G401 (cell line): ENCODE measurements around the gene PPP1R16B. TPM values are rescaled to one million over a fixed set of nuclear protein-coding genes. Genes with fewer than 3 reads are reported as not detected.
A peak's percentile ranks its signal among the peaks of the same experiment; 100 is the strongest.

Experiments used
- DNase-seq: peaks from one replicate; pipeline ENCODE4 v3.0.0-alpha.2; 2015; ENCODE audit warnings: low spot score
- in situ Hi-C: cut with HindIII; loops from 2 replicates; pipeline ENCODE4 v1.10.0; 2016; ENCODE audit warnings: low sequenced_read_pairs, mixed read lengths
- total RNA-seq: library from RNA; depleted of rRNA; stranded (reverse); fragments of >200 nt; shearing (Covaris generic); gene quantifications from 2 replicates; pipeline ENCODE4 v1.2.3, GENCODE V29; 2014

PPP1R16B gene
- total RNA-seq, 1 experiment from 2014 or later, result not detected

DNA sequence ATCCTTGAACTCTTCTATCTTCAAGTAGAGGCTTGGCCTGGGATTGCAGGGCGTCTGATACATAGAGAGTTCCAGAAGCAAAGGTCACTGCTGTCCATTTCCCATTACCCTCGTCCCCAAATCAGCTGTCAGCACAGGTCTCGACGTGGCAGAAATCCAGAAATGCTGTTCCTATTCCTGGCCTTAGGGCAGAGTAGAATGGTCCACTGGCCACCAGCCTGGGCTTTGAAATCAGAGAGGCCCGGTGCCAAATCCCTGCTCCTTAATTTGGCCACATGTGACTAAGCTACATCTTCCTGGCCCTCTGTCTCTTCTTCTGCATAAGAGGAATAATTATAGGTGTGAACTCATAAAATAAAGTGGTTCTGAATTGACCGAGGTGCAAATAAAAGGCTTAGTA lies 79.9 kb downstream of the PPP1R16B start:
- in situ Hi-C loops, result no loop called here

DNA sequence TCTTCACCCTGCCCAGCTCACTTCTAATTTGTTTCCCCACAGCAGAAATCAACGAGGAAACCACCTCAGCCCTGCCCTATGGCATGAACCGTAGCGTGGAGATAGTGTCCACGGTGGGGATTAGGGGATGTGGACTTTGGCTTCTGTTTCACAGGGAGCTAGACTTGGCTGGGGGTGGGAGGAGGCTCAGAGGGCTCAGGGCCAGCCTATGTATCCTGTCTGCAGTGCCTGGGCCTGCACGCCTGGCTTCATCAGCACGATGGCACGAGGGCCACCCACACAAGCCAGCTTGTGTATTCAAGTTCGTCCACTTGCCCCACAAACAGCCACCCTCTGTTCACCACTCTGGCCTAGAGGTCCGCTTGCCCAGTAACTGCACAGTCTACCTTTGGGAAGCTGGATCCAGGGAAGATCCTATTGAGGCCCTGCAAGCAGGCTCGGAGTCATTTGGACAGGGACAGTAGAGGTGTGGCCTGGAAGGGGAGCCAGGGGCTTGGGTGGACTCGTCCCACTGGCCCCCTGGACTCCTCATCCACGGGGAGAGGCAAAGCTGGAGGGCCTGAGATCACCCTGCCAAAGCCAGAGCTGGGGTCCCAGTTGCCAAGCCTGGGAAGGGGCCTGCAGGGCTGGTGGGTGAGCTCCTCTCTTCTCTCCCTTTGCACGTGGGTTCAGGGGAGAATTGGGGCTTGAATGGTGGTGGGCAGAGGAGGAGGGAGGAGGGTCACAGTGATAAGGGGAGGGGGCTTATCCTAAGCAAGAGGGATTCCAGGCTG lies 82.7 kb downstream of the PPP1R16B start:
- in situ Hi-C loops, result no loop called here
- no peak for DNase-seq

More for the DNA sequence above, 79.9 kb downstream of the PPP1R16B start:
- DNase-seq, result peak; percentile 50

DNA sequence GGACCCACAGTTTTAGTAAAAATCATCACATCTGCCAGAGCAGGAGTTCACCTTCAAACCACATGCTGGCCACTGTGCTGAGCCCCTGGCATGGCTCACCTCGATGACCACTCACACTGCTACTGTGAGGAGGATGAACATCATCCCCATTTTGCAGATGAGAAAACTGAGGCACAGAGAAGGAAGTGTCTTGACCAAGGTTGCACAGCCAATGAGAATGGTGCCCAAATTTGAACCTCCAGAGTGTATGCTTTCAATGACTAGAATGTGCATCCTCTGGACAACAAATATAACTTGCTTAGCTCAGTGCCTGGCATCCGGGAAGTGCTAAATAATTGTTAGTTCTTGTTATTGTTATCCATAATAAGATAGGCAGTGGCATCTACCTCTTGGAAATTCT lies 83.6 kb downstream of the PPP1R16B start:
- DNase-seq, result no peak
- in situ Hi-C loops, result no loop called here

DNA sequence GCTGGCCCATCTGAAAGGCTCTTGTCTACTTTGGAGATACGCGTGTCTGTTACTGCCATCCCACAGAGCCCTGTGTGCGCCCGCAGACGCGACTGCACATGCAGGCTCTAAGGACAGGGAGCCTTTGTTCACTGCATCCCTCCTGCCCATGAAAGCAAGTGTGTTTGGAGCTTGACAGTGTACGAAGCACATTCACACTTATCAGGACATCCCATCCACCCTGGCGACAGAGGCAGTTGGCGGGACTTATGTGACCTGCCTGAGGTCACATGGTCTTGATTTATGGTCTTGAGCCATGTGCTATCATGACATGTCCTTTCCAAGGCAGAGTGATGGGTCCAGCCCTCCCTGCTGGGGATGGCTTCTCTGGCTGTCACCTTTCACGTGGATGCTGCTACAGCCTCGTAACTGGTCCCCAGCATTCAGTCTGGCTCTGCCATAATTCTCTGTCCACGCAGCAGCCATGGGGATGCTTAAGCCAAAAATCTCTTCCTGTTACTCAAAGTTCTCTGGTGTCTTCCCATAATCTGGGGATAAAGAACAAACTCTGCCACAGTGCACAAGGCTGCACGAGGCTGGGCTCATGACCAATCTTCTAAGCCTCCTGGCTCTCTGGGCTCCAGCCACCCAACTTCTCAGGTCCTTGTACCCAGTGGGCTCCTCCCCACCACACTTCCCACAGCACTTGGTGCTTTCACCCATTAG lies 84.4 kb downstream of the PPP1R16B start:
- DNase-seq, result no peak
- in situ Hi-C loops, result no loop called here

DNA sequence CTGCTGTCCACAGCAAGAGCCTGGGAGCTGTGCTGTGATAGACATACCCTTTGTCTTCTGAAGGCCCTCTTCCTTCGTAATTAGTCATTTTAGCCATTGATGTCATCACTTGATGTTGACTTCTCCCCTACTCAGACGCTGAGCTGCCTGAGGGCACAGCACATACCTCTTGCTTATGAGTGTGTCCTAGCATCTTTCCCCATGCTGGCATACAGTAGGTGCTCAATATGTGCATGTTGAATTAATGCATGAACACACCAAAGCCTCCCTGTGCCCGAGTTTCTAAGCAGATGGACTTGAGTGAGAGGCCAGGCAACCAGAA lies 85.0 kb downstream of the PPP1R16B start:
- in situ Hi-C loops, result no loop called here
- no peak for DNase-seq

DNA sequence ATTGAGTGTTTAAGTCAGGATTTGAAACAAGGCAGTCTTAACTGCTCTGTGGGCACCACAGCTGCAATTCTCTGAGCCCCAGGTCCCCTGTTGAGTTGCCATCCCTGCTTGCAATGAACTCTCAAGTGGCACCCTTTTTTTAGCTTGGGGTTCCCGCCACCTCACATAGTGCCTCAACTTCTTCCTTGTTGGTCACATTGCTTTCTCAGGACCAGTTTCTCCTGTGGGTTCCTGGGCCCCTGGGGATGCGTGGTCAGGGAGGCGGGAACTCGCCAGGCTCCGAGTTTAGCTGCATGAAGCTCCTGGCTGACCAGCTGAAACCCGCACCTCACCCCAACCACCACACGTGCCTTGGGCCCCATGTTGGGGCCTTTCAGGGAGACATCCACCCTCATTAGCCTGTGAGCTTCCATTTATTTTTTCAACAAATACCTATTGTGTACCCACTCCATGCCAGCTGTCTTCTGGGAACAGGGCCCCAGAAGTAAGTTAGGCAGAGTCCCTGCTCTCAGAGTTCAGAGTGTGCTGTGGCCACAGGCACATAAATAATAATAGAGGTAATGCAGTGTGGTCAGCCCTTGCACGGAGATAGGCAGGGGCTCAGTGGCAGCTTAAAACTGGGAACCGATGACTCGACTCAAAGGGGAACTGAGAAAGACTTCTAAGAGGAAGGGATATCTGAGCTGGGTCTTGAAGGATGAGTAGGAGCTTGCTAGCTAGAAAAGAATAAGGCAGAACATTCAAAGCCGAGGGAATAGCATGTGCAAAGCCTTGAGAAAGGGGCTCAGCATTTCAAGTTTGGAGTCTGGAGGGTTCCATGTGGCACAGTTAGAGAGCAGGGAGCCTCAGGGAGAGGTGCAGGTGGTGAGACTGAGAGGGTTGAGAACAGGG lies 86.8 kb downstream of the PPP1R16B start:
- in situ Hi-C loops, result no loop called here
- DNase-seq, result no peak

DNA sequence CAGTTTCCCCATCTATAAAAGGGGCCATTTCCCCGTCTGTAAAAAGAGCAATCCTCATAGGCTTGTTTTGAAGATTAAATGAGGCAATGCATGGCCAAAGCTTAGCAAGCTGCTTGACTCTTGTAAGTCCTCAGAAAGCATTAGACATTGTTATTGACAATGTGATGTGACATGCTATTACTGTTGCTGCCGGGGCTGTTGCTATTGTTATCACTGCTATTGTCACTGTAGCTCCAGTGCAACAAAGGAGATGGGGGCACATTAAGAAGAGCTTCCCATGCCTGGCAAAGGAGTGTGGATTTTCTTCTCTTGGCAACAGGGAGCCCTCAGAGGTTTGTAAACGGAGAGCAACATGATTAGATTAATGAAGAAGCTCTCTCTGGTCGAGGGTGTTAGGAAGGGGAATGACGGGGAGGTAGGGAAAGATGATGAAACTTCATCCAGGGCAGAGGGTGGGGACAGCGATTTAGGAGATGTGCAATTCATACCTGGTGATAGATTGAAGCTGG lies 87.6 kb downstream of the PPP1R16B start:
- DNase-seq, result no peak
- in situ Hi-C loops, result no loop called here

DNA sequence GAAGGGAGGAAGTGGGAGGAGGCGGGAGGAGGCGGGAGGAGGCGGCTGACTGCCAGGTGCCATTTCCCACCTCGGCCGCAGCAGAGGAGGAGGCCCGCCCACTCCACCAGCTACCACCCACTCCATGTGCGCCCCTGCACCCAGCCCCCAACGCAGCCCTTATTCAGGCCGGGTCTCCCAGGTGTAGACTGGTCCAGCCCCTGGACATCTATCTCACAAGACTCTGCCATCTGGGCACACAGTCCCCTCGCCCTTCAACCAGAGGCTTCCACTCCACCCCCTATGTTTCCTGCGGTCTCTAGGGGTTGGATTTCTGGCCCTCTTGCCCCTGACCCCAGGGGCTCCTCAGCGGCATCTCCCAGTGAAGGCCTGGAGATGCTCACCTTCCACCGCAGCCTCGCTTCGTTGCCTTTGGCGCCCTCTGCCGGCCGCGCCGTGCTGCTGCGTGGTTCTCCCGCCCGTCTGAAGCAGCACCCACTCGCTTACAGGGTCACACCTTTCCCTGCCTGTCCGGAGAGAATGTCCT lies 88.1 kb downstream of the PPP1R16B start:
- peak; percentile 85 for DNase-seq
- in situ Hi-C loops, result no loop called here

DNA sequence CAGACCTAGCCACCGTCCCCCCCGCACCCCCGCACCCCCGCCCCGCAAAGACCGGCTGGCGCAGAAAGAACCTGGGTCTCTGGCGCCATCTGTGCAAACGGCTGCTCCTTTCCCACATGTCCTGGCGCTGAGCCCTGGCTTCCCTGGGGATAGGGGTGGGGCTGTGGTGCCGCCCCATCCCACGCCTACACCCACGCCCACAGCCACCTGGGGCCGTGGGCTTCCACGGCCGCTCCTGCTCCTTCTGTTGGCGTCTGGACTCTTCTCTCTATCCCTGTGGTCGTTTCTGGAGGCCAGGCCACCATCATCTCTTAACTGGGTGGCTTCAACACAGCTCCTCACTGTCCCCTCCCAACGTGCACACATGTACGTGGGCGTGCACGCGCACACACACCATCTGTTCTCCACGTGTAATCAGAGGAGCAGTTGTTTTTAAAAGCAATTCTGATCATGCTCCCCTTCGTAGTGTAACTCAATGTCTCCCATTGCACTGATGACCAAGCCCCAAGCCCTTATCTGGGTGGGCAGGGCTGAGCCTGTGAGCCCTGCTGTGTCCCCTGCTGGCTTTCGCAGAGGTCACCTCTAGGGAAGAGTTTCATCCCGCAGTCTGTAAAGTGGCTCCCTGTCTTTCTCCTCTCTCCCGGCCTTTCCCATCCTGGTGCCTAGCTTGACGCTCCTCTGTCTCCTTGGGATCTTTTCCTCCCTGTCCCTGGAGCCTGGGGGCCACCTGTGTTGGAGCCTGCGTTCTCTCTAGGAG lies 88.8 kb downstream of the PPP1R16B start:
- DNase-seq, result peak; percentile 57
- in situ Hi-C loops, result no loop called here

DNA sequence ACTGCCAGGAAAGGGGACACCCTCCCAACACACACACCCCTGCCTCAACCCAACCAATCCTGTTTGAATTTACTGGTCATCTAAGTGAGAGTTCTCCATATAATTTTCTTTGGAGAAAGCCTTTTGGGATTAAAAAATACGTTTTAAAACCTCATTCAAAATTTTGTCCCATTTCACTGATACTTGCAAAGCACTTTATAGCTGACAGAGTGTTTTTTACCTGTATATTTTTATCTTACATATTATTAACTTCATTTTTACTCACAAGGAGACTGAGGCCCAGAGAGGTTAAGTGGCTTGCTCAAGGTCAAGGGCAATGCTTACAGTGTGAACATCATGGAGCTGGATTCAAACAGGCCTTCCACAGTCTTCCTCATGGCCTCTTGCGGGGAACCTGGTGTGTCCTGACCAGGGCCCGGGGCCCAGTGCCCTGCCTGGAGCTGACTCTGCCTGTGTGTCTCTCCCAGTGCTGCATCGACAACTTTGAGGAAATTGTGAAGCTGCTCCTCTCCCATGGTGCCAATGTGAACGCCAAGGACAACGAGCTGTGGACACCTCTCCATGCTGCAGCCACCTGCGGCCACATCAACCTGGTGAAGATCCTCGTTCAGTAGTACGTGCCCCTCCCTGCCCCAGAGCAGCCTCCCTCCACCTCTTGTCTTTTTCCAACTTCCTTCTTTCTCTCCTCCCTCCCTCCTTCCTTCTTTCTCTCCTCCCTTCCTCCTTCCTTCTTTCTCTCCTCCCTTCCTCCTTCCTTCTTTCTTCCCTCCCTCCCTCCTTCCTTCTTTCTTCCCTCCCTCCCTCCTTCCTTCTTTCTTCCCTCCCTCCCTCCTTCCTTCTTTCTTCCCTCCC lies 89.8 kb downstream of the PPP1R16B start:
- in situ Hi-C loops, result no loop called here
- DNase-seq, result no peak

DNA sequence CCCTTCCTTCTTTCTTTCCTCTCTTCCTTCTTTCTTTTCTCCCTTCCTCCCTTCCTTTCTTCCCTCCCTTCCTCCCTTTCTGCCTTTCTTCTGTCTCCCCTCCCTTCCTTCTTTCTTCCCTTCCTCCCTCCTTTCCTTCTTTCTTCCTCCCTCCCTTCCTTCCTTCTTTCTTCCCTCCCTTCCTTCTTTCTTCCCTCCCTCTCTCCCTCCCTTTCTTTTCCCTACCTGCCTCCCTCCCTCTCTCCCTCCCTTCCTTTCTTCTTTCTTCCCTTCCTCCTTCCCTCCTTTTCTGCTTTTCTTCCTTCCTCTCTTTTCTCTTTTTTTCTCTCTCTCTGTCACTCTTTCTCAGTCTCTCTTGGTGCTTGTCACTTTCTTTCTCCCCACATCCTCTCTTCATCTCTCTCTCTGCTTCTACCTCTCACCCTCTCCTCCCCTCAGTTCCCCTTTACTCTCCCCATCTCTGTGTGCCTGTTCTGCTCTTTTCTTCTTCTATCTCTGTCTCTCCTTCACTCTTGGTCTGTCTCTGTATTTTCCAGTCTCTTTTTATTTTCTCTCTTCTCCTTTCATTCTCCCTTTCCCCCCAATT lies 90.6 kb downstream of the PPP1R16B start:
- in situ Hi-C loops, result no loop called here
- DNase-seq, result no peak

DNA sequence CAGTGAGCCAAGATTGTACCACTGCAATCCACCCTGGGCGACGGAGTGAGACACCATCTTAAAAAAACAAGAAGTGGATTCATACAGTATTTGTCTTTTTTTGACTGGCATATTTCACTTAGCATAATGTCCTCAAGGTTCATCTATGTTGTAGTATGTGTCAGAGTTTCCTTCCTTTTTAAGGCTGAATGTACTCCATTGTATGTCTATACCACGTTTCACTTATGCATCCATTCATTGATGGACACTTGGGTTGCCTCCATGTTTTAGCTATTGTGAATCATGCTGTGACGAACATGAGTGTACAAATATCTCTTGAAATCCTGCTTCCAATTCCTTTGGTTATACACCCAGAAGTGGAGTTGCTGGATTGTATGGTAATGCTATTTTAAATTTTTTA lies 91.8 kb downstream of the PPP1R16B start:
- in situ Hi-C loops, result no loop called here
- DNase-seq, result no peak

DNA sequence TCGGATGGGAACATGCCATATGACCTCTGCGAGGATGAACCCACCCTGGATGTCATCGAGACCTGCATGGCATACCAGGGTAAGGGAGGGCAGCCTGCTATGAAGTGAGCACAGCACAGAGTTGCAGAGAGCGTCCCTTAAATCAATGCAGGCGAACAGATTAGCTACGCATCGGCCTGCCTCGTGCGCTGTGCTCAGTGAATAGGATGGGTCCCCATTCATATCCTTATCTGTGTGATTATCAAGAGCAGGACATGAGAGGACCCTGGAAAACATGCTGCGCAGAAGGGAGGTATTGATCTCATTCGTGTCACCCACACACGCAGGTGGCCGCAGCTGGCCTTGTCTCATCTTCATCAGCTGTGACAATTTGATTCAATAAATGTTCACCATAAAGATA lies 95.1 kb downstream of the PPP1R16B start:
- in situ Hi-C loops, result no loop called here
- no peak for DNase-seq

DNA sequence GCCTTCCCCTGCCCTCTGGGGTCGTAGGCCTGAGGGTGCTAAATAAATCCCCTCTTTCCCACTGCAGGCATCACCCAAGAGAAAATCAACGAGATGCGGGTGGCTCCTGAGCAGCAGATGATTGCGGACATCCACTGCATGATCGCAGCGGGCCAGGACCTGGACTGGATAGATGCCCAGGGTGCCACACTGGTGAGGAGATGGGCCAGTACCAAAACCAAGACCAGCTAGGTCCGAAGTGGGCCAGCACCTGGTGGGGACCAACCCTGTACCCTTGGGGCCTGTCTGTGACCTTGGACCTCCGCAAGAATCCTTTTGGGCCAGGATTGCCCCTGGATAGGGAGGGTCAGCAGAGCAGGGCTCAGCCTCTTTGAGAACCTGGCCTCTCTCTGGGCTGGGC lies 97.1 kb downstream of the PPP1R16B start:
- in situ Hi-C loops, result no loop called here
- no peak for DNase-seq

DNA sequence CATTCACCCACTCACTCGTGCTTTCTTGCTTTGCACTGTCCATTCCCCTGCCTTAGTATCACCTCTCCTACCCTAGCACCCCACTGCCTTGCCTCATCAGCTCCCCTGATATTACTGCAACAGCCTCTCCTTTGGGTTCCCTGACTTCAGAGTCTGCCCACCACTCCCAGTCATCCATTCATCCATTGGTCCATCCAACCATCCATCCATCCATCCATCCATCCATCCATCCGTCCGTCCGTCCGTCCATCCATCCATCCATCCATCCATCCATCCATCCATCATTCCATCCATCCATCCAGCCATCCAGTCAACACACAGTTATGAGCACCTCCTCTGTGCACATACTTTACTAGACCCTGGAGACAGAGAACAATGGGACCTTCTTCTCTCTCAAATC lies 97.8 kb downstream of the PPP1R16B start:
- in situ Hi-C loops, result no loop called here
- no peak for DNase-seq

DNA sequence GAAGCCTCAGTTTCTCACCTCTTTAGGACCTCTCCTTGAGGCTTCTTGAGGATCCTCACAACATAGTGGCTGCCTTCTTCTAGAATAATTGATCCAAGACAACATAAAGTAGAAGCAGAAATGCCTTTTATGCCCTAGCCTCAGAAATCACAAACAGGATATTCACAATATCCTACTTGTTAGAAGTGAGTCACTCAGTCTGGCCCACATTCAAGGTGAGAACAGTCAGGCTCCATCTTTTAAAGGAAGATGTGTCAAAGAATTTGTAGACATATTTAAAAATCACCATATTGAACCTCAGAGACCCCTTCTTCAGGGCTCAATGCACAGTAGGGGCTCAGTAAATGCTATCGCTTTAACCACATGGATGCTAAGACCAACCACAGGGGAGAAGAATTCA lies 99.9 kb downstream of the PPP1R16B start:
- in situ Hi-C loops, result no loop called here

DNA sequence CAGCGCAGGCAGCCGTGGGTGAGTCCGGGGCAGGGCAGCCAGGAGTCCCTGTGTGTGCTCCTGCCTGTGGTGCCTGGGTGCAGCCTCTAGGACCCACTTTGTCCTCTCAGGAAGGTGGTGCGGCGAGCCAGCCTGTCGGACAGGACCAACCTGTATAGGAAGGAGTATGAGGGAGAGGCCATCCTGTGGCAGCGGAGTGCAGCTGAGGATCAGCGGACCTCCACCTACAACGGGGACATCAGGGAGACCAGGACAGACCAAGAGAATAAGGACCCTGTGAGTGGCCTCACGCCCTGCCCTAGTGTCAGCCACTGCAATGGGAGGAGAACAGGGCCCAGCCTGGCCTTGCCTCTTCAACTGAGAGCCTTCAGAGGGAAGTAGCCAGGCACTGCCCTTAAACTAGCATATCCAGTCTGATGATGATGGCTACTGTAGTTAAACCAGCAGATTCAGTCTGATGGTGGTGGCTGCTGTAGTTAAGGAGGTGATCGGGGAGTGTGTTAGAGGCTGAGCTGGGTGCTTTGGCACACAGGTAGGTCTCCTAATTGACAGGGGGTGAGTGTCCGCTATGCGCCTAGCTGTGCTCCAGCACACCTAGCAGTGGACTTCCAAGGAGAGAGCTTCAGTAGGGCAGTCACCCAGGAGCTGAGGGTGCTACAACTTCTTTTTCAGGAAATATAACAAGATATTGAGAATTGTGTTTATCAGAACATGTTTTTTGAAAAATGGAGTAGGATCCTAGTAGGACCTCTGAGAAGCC lies 102.6 kb downstream of the PPP1R16B start:
- in situ Hi-C loops, result no loop called here
- no peak for DNase-seq

More for the DNA sequence above, 99.9 kb downstream of the PPP1R16B start:
- no peak for DNase-seq
